GM03348 (cell line): ENCODE data around the gene AFM.

ENCODE experiments used
- DNase-seq: peaks from one replicate; pipeline ENCODE4 v3.0.0; 2012; ENCODE audit warnings: low spot score

The AFM gene

GRCh38 chr4:73481358-73481757 lies at the start of gene AFM:
Gene AFM (plus strand): TSS chr4:73481745. CDS start chr4:73481776, 31 bp downstream.
- no peak for DNase-seq

GRCh38 chr4:73431813-73432168 lies 49.8 kb upstream of the AFM start:
- DNase-seq: no peak

- DNase-seq: no peak
These were observed 49.2 kb upstream of the AFM start for GRCh38 chr4:73432169-73433000.

- DNase-seq: no peak
These were observed 48.4 kb upstream of the AFM start for GRCh38 chr4:73433140-73433539.

- peak; percentile 17 for DNase-seq
These were observed 47.2 kb upstream of the AFM start for GRCh38 chr4:73434311-73434710.

GRCh38 chr4:73435984-73436383 lies 45.6 kb upstream of the AFM start, which contains the start of gene AFP:
Gene AFP (plus strand): TSS chr4:73436221. CDS start chr4:73436263, 42 bp downstream.
- DNase-seq: no peak

GRCh38 chr4:73436674-73437557 lies 44.6 kb upstream of the AFM start:
- no peak for DNase-seq

GRCh38 chr4:73437558-73437956 lies 44.0 kb upstream of the AFM start:
- DNase-seq: no peak

- no peak for DNase-seq
These were observed 43.5 kb upstream of the AFM start for GRCh38 chr4:73438048-73438447.

- DNase-seq: no peak
These were observed 42.8 kb upstream of the AFM start for GRCh38 chr4:73438582-73439215.

- DNase-seq: no peak
These were observed 42.1 kb upstream of the AFM start for GRCh38 chr4:73439445-73439844.

- no peak for DNase-seq
These were observed 41.6 kb upstream of the AFM start for GRCh38 chr4:73439991-73440390.

- no peak for DNase-seq
These were observed 40.9 kb upstream of the AFM start for GRCh38 chr4:73440653-73441052.

GRCh38 chr4:73442275-73442674 lies 39.3 kb upstream of the AFM start:
- DNase-seq: peak; percentile 5

- no peak for DNase-seq
These were observed 38.3 kb upstream of the AFM start for GRCh38 chr4:73443224-73443623.

GRCh38 chr4:73445383-73446335 lies 35.9 kb upstream of the AFM start:
- no peak for DNase-seq

GRCh38 chr4:73446336-73446938 lies 35.1 kb upstream of the AFM start:
- DNase-seq: peak; percentile 24

- DNase-seq: peak; percentile 11
These were observed 33.9 kb upstream of the AFM start for GRCh38 chr4:73447671-73448070.

- no peak for DNase-seq
These were observed 32.9 kb upstream of the AFM start for GRCh38 chr4:73448448-73449203.

- peak; percentile 74 for DNase-seq
These were observed 31.0 kb upstream of the AFM start for GRCh38 chr4:73450398-73451004.
